ENCODE data around the gene DCAF11. TPM values are rescaled to one million over a fixed set of nuclear protein-coding genes. Genes with fewer than 3 reads are reported as not detected.

DCAF11 gene
- total and polyA plus RNA-seq, 2 of the 13 experiments (the other 11 are each of a cell fraction or from before 2014, with no cell fraction given): 150 to 257 TPM

GRCh38 chr14:24098229-24098926 is 16.2 kb upstream of the DCAF11 start (continued):
- TF ChIP-seq ZNF629 (CRISPR knock-in tag; conservative IDR thresholded peaks at IDR 0.05): 0 out of 2 replicates have a peak, but pooled peaks have one; percentile 14
- TF ChIP-seq ZNF773 (CRISPR knock-in tag; IDR thresholded peaks at IDR 0.05; ENCODE audit: borderline replicate concordance): 0 out of 2 replicates have a peak, but pooled peaks have one; percentile 32
- TF ChIP-seq, protein P1, sequence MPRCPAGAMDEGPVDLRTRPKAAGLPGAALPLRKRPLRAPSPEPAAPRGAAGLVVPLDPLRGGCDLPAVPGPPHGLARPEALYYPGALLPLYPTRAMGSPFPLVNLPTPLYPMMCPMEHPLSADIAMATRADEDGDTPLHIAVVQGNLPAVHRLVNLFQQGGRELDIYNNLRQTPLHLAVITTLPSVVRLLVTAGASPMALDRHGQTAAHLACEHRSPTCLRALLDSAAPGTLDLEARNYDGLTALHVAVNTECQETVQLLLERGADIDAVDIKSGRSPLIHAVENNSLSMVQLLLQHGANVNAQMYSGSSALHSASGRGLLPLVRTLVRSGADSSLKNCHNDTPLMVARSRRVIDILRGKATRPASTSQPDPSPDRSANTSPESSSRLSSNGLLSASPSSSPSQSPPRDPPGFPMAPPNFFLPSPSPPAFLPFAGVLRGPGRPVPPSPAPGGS (CRISPR knock-in tag; IDR thresholded peaks at IDR 0.05): 0 out of 2 replicates have a peak, but pooled peaks have one; percentile 28
- peak; percentile 79 for TF ChIP-seq HNRNPH1 (optimal IDR thresholded peaks at IDR 0.05; ENCODE audit: low read depth, low read length)
- TF ChIP-seq, protein P2, sequence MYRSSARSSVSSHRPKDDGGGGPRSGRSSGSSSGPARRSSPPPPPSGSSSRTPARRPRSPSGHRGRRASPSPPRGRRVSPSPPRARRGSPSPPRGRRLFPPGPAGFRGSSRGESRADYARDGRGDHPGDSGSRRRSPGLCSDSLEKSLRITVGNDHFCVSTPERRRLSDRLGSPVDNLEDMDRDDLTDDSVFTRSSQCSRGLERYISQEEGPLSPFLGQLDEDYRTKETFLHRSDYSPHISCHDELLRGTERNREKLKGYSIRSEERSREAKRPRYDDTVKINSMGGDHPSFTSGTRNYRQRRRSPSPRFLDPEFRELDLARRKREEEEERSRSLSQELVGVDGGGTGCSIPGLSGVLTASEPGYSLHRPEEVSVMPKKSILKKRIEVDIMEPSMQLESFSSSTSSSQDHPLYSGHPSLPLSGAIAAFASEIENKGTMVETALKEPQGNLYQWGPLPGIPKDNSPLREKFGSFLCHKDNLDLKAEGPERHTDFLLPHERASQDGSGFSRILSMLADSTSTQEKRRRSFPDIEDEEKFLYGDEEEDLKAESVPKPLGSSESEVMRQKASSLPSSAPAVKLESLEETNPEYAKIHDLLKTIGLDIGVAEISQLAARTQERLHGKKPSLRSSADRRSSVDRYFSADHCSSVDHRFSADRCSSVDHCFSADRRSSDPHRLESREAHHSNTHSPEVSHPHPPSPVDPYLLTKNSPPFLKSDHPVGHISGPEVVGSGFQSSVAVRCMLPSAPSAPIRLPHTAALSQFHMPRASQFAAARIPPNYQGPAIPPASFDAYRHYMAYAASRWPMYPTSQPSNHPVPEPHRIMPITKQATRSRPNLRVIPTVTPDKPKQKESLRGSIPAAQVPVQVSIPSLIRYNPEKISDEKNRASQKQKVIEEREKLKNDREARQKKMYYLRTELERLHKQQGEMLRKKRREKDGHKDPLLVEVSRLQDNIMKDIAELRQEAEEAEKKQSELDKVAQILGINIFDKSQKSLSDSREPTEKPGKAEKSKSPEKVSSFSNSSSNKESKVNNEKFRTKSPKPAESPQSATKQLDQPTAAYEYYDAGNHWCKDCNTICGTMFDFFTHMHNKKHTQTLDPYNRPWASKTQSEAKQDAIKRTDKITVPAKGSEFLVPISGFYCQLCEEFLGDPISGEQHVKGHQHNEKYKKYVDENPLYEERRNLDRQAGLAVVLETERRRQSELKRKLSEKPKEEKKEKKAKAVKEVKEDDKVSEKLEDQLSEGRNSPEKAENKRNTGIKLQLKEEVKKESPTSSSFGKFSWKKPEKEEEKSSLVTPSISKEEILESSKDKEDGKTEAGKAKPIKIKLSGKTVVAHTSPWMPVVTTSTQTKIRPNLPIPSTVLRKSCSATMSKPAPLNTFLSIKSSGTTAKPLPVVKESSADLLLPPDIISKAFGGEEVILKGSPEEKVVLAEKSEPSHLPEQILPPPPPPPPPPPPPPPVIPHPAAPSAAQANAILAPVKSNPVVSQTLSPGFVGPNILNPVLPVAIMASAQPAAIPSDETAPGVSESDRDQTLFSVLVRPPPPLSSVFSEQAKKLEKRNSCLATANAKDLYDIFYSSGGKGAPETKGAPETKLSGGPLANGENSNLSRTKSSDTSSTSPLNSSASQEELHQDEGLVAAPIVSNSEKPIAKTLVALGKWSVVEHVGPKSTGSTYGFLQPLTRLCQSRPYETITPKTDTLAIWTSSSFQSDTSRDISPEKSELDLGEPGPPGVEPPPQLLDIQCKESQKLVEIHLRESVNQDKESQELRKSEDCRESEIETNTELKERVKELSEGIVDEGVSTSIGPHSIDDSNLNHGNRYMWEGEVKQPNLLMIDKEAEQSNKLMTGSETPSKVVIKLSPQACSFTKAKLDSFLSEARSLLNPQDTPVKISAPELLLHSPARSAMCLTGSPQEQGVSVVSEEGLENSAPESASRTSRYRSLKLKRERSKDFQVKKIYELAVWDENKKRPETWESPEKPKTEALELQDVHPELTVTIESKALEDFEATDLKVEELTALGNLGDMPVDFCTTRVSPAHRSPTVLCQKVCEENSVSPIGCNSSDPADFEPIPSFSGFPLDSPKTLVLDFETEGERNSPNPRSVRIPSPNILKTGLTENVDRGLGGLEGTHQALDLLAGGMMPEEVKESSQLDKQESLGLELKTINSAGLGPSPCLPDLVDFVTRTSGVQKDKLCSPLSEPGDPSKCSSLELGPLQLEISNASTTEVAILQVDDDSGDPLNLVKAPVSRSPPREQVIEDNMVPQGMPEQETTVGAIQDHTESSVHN (CRISPR knock-in tag; IDR thresholded peaks at IDR 0.05): 0 out of 2 replicates have a peak, but pooled peaks have one; percentile 62
- peak; percentile 77 for TF ChIP-seq TEAD2 (CRISPR knock-in tag; IDR thresholded peaks at IDR 0.05)
- TF ChIP-seq ZNF225 (CRISPR knock-in tag; IDR thresholded peaks at IDR 0.05): peak; percentile 92
- 0 out of 2 replicates have a peak, but pooled peaks have one; percentile 31 for TF ChIP-seq MTF1 (CRISPR knock-in tag; IDR thresholded peaks at IDR 0.05)
- 0 out of 2 replicates have a peak, but pooled peaks have one; percentile 33 for TF ChIP-seq ZBTB43 (CRISPR knock-in tag; conservative IDR thresholded peaks at IDR 0.05)
- TF ChIP-seq, protein P3, sequence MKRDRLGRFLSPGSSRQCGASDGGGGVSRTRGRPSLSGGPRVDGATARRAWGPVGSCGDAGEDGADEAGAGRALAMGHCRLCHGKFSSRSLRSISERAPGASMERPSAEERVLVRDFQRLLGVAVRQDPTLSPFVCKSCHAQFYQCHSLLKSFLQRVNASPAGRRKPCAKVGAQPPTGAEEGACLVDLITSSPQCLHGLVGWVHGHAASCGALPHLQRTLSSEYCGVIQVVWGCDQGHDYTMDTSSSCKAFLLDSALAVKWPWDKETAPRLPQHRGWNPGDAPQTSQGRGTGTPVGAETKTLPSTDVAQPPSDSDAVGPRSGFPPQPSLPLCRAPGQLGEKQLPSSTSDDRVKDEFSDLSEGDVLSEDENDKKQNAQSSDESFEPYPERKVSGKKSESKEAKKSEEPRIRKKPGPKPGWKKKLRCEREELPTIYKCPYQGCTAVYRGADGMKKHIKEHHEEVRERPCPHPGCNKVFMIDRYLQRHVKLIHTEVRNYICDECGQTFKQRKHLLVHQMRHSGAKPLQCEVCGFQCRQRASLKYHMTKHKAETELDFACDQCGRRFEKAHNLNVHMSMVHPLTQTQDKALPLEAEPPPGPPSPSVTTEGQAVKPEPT (CRISPR knock-in tag; IDR thresholded peaks at IDR 0.05; ENCODE audit: low read depth): no peak
- no peak for TF ChIP-seq GTF2F1 (IDR thresholded peaks at IDR 0.05; ENCODE audit: low read length)
- TF ChIP-seq MYNN (CRISPR knock-in tag; IDR thresholded peaks at IDR 0.05; ENCODE audit: low read depth): 0 out of 2 replicates have a peak, but pooled peaks have one; percentile 29
- no peak for TF ChIP-seq DDIT3 (CRISPR knock-in tag; IDR thresholded peaks at IDR 0.05)
- no peak for TF ChIP-seq ZNF83 (CRISPR knock-in tag; IDR thresholded peaks at IDR 0.05; ENCODE audit: borderline replicate concordance)
- no peak for TF ChIP-seq SPEN (CRISPR knock-in tag; IDR thresholded peaks at IDR 0.05; ENCODE audit: low read depth)
- TF ChIP-seq SALL2 (CRISPR knock-in tag; IDR thresholded peaks at IDR 0.05): no peak
